K562 (cell line): Measurements from ENCODE around the gene TMEM59. TPM values are rescaled to one million over a fixed set of nuclear protein-coding genes. Genes with fewer than 3 reads are reported as not detected.

ENCODE experiments used
- ATAC-seq: fragments of 200-7000 bp; cut with Tn5 transposase; 3 replicates; pipeline ENCODE4 v1.9.1; 2020; ENCODE audit warnings: moderate library complexity
- BruUV-seq: library from RNA; stranded (reverse); fragments of 400-500 nt; replicated peaks from 2 replicates; lab custom pipeline; 2021; lab: Mats Ljungman, UMichigan
- CTCF ChIA-PET: fragments of 300-600 bp; formaldehyde crosslinking; extraction: SDS; loops from one replicate; lab custom pipeline; 2021; ENCODE audit warnings: low intra/inter-chr PET ratio; lab: Yijun Ruan, JAX
- POLR2A ChIA-PET: fragments of 300-600, 350-650 bp; sonication (Branson Sonifier 250); formaldehyde crosslinking; extraction: SDS; loops from one replicate; lab custom pipeline; 2021; ENCODE audit warnings: antibody characterized with exemption, inconsistent platforms; lab: Yijun Ruan, JAX
- DNase-seq, 4 experiments: peaks; one replicate each; pipeline versions ENCODE4 v3.0.0 to v3.0.0-alpha.2; 2011 to 2018; ENCODE audit warnings: low spot score in 3 of 4, mixed read lengths in 3 of 4; ENCODE audit errors: extremely low read depth in 1 of 4
- FAIRE-seq: peaks from 2 replicates; lab custom pipeline; 2011; peaks lifted over from hg19 to GRCh38; lab: Jason Lieb, UNC
- H2AFZ ChIP-seq: 2 replicates; pipeline ENCODE4 v1.6.0; 2011; ENCODE audit warnings: low read depth, low read length, control low read depth, inconsistent platforms
- H3K27ac ChIP-seq: fragments of 200-600 bp; 3 replicates; pipeline ENCODE4 v1.8.0; 2011; ENCODE audit warnings: low read depth, mild to moderate bottlenecking, control low read depth, inconsistent platforms, low read length, moderate library complexity, mixed read lengths; ENCODE audit errors: extremely low read depth
- H3K27me3 ChIP-seq, 2 experiments: fragments of 300-600 bp in 1 of 2; 2 replicates in 1 of 2; 3 replicates in 1 of 2; pipeline versions ENCODE4 v1.6.0 to v1.8.0; 2011; ENCODE audit warnings: inconsistent platforms in 2 of 2, low read length in 2 of 2, mild to moderate bottlenecking in 1 of 2, mixed read lengths in 1 of 2, moderate library complexity in 1 of 2; ENCODE audit not compliant: control insufficient read depth in 2 of 2, insufficient read depth in 2 of 2
- H3K36me3 ChIP-seq: fragments of 300-600 bp; 3 replicates; pipeline ENCODE4 v1.8.0; 2011; ENCODE audit warnings: mild to moderate bottlenecking, low read length, inconsistent platforms; ENCODE audit not compliant: control insufficient read depth, insufficient read depth
- H3K4me1 ChIP-seq, 2 experiments: fragments of 200-600 bp in 1 of 2; replicated peaks in 1 of 2; 2 replicates in 1 of 2; 3 replicates in 1 of 2; pipeline versions ENCODE4 v1.5.1 to v1.8.0; 2011; ENCODE audit warnings: inconsistent platforms in 2 of 2, low read length in 2 of 2, mild to moderate bottlenecking in 1 of 2, mixed read lengths in 1 of 2, moderate library complexity in 1 of 2; ENCODE audit not compliant: control insufficient read depth in 2 of 2, insufficient read depth in 2 of 2
- H3K4me2 ChIP-seq: 2 replicates; pipeline ENCODE4 v1.6.1; 2011; ENCODE audit warnings: low read length, control low read depth, inconsistent platforms, mixed read lengths; ENCODE audit not compliant: insufficient read depth
- H3K4me3 ChIP-seq: fragments of 200-600 bp; sonication (generic), shearing (Covaris generic); 2 replicates; pipeline ENCODE4 v1.5.1; 2016; ENCODE audit warnings: control low read depth, inconsistent platforms
- H3K79me2 ChIP-seq: fragments of 200-600 bp; 3 replicates; pipeline ENCODE4 v1.8.0; 2011; ENCODE audit warnings: low read length, inconsistent platforms; ENCODE audit not compliant: control insufficient read depth, insufficient read depth
- H3K9ac ChIP-seq, 2 experiments: 2 replicates each; pipeline versions ENCODE4 v1.6.0 to v1.6.1; 2011; ENCODE audit warnings: low read depth in 2 of 2, low read length in 2 of 2, control low read depth in 1 of 2, inconsistent platforms in 1 of 2, mild to moderate bottlenecking in 1 of 2, mixed read lengths in 1 of 2; ENCODE audit not compliant: insufficient read depth in 1 of 2
- H3K9me1 ChIP-seq: one replicate; pipeline ENCODE4 v1.6.0; 2011; ENCODE audit warnings: inconsistent platforms, mild to moderate bottlenecking, low read length, moderate library complexity; ENCODE audit not compliant: control insufficient read depth, insufficient read depth
- H3K9me3 ChIP-seq: replicated peaks from 2 replicates; pipeline ENCODE4 v1.5.1; 2011; ENCODE audit warnings: low read depth, low read length, inconsistent platforms; ENCODE audit not compliant: control insufficient read depth, insufficient read depth
- H4K20me1 ChIP-seq: replicated peaks from 2 replicates; pipeline ENCODE4 v1.6.1; 2011; ENCODE audit warnings: low read length, inconsistent platforms, mixed read lengths; ENCODE audit not compliant: control insufficient read depth, insufficient read depth
- ARID1B ChIP-seq: fragments of 450-650 bp; IDR thresholded peaks from 2 replicates; pipeline ENCODE4 v1.6.1; 2016; ENCODE audit warnings: antibody characterized with exemption, mild to moderate bottlenecking, inconsistent platforms
- CREM ChIP-seq: IDR thresholded peaks from 2 replicates; pipeline ENCODE4 v1.6.1; 2014; ENCODE audit warnings: antibody characterized with exemption, low read depth
- GATAD2A ChIP-seq: fragments of 450-650 bp; IDR thresholded peaks from 2 replicates; pipeline ENCODE4 v1.6.1; 2017
- HDAC1 ChIP-seq, 2 experiments: fragments of 450-650 bp; IDR thresholded peaks; 2 replicates each; pipeline ENCODE4 v1.6.1; 2016 to 2017; ENCODE audit warnings: inconsistent platforms in 1 of 2, mild to moderate bottlenecking in 1 of 2, moderate library complexity in 1 of 2
- ILF3 ChIP-seq: fragments of 450-650 bp; IDR thresholded peaks from 2 replicates; pipeline ENCODE4 v1.6.1; 2018; ENCODE audit warnings: antibody characterized with exemption, mild to moderate bottlenecking, moderate library complexity, borderline replicate concordance
- POLR2AphosphoS2 ChIP-seq: IDR thresholded peaks from 2 replicates; pipeline ENCODE4 v1.6.1; 2012; ENCODE audit warnings: low read length, improper control_type of control experiment
- POLR2H ChIP-seq: IDR thresholded peaks from 2 replicates; pipeline ENCODE4 v1.6.1; 2016; ENCODE audit warnings: missing genetic modification characterization, low read depth, mild to moderate bottlenecking, control low read depth, missing compliant biosample characterization, moderate library complexity
- PPARD ChIP-seq: fragments of 250-450 bp; sonication (Bioruptor Pico); IDR thresholded peaks from 2 replicates; pipeline ENCODE4 v1.8.0; 2022; ENCODE audit warnings: inconsistent platforms, mild to moderate bottlenecking, moderate library complexity
- PTRF ChIP-seq: fragments of 450-650 bp; IDR thresholded peaks from 2 replicates; pipeline ENCODE4 v1.6.1; 2016; ENCODE audit warnings: mild to moderate bottlenecking, missing genetic modification characterization, missing compliant biosample characterization
- ZNF12 ChIP-seq: sonication (generic); formaldehyde crosslinking; IDR thresholded peaks from 2 replicates; pipeline ENCODE4 v1.4.0; 2020; ENCODE audit warnings: mild to moderate bottlenecking, missing genetic modification reagents
- ZNF324 ChIP-seq: fragments of 250-450 bp; sonication (Bioruptor Pico); IDR thresholded peaks from 2 replicates; pipeline ENCODE4 v1.4.0; 2020; ENCODE audit warnings: mild to moderate bottlenecking
- ZNF583 ChIP-seq: fragments of 250-450 bp; sonication (Bioruptor Pico); IDR thresholded peaks from 2 replicates; pipeline ENCODE4 v1.4.0; 2020
- ZNF699 ChIP-seq: fragments of 250-450 bp; sonication (Bioruptor Pico); IDR thresholded peaks from 2 replicates; pipeline ENCODE4 v1.8.0; 2021; ENCODE audit warnings: mild to moderate bottlenecking, moderate library complexity; ENCODE audit not compliant: insufficient replicate concordance
- ZNF764 ChIP-seq: fragments of 250-450 bp; sonication (Bioruptor Pico); IDR thresholded peaks from 2 replicates; pipeline ENCODE4 v1.4.0; 2020; ENCODE audit warnings: low read depth, mild to moderate bottlenecking, moderate library complexity
- WGBS: fragments of 100-300 bp; shearing (Covaris generic); methylation state at CpG from one replicate; pipeline ENCODE4 v1.1.6; 2016; ENCODE audit warnings: low coverage, mixed read lengths; ENCODE audit not compliant: insufficient coverage; ENCODE audit errors: missing lambda C conversion rate; 5-methylcytosine and 5-hydroxymethylcytosine counted together
- in situ Hi-C: fragments of 300-500 bp; cut with MboI; formaldehyde crosslinking; loops from 4 replicates; pipeline ENCODE4 v1.15.0; 2018; ENCODE audit warnings: inconsistent platforms, mixed read lengths
- intact Hi-C: fragments of 100-400 bp; cut with micrococcal nuclease; formaldehyde crosslinking; loops from 2 replicates; pipeline ENCODE4 v1.14.2; 2022
- polyA plus RNA-seq, 8 experiments: library from polyadenylated mRNA; depleted of rRNA in 4 of 8; stranded (reverse) in 5 of 8; unstranded in 3 of 8; fragments of >200 nt; fragmentation: Nextera tagmentation in 2 of 8; fragmentation: Illumina TruSeq in 1 of 8; extraction: Ambion mirVana in 2 of 8; extraction: Trizol in 1 of 8; gene quantifications; 2 replicates each; pipeline versions ENCODE4 v1.2.1 to v1.2.3, GENCODE V29; 2011 to 2014; ENCODE audit warnings: inconsistent platforms in 1 of 8, missing spikeins in 1 of 8
- total RNA-seq, 7 experiments: library from RNA; depleted of rRNA in 6 of 7; stranded (reverse); fragments of >200 nt in 6 of 7; fragmentation: Illumina TruSeq in 2 of 7; extraction: Trizol in 2 of 7; gene quantifications; 2 replicates each; pipeline versions ENCODE4 v1.2.1 to v1.2.3, GENCODE V29; 2011 to 2021; ENCODE audit warnings: low replicate concordance in 1 of 7
- TF ChIP-seq, protein P1 (sequence below): sonication (generic); formaldehyde crosslinking; IDR thresholded peaks from 2 replicates; pipeline ENCODE4 v1.8.0; 2022; ENCODE audit warnings: mild to moderate bottlenecking, missing genetic modification reagents
- TF ChIP-seq, protein P2 (sequence below): sonication (generic); formaldehyde crosslinking; IDR thresholded peaks from 2 replicates; pipeline ENCODE4 v1.5.0; 2020; ENCODE audit warnings: missing genetic modification reagents

Gene TMEM59
- total and polyA plus RNA-seq, 9 of the 15 experiments (the other 6 are each of a cell fraction or from before 2014, with no cell fraction given): 93.1 to 316 (median 151) TPM

- no TSS peak for BruUV-seq
- FAIRE-seq: no peak
- whole genome bisulfite sequencing: 21% methylated on average over 3 of the region's 3 CpGs
These were observed 38.7 kb upstream of the TMEM59 start for GRCh38 chr1:54091666-54092065.

More at GRCh38 chr1:54091666-54092065, 38.7 kb upstream of the TMEM59 start:
- intact Hi-C loops: no loop called here
- Histone ChIP-seq H3K4me2 (no peak overlapping the region), H3K4me3 (no peak overlapping the region), H3K9me1 (no peaks in the 10 kb centered on the region), H3K9me3 (no peaks in the 10 kb centered on the region), H3K36me3 (no peaks in the 10 kb centered on the region), H3K9ac (no peak overlapping the region), H3K27ac (no peak overlapping the region), H3K4me1 (0 out of 5 replicates have a peak, but pooled peaks cover 0 to 4% of the 10 kb centered on the region in 2 experiments), H2AFZ (no peak overlapping the region), H4K20me1 (no peaks in the 10 kb centered on the region), H3K79me2 (no peaks in the 10 kb centered on the region), H3K27me3 (no peaks in the 10 kb centered on the region)
- in situ Hi-C loops: no loop called here
- POLR2A ChIA-PET: no interaction called here
- no peak for ATAC-seq
- TF ChIP-seq ILF3: no peak
- no peak for TF ChIP-seq PPARD (CRISPR knock-in tag)
- no peak for TF ChIP-seq PTRF (tag)
- TF ChIP-seq, protein P1, sequence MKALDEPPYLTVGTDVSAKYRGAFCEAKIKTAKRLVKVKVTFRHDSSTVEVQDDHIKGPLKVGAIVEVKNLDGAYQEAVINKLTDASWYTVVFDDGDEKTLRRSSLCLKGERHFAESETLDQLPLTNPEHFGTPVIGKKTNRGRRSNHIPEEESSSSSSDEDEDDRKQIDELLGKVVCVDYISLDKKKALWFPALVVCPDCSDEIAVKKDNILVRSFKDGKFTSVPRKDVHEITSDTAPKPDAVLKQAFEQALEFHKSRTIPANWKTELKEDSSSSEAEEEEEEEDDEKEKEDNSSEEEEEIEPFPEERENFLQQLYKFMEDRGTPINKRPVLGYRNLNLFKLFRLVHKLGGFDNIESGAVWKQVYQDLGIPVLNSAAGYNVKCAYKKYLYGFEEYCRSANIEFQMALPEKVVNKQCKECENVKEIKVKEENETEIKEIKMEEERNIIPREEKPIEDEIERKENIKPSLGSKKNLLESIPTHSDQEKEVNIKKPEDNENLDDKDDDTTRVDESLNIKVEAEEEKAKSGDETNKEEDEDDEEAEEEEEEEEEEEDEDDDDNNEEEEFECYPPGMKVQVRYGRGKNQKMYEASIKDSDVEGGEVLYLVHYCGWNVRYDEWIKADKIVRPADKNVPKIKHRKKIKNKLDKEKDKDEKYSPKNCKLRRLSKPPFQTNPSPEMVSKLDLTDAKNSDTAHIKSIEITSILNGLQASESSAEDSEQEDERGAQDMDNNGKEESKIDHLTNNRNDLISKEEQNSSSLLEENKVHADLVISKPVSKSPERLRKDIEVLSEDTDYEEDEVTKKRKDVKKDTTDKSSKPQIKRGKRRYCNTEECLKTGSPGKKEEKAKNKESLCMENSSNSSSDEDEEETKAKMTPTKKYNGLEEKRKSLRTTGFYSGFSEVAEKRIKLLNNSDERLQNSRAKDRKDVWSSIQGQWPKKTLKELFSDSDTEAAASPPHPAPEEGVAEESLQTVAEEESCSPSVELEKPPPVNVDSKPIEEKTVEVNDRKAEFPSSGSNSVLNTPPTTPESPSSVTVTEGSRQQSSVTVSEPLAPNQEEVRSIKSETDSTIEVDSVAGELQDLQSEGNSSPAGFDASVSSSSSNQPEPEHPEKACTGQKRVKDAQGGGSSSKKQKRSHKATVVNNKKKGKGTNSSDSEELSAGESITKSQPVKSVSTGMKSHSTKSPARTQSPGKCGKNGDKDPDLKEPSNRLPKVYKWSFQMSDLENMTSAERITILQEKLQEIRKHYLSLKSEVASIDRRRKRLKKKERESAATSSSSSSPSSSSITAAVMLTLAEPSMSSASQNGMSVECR (CRISPR knock-in tag): no peak
- TF ChIP-seq, protein P2, sequence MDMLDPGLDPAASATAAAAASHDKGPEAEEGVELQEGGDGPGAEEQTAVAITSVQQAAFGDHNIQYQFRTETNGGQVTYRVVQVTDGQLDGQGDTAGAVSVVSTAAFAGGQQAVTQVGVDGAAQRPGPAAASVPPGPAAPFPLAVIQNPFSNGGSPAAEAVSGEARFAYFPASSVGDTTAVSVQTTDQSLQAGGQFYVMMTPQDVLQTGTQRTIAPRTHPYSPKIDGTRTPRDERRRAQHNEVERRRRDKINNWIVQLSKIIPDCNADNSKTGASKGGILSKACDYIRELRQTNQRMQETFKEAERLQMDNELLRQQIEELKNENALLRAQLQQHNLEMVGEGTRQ: no peak
- TF ChIP-seq ZNF699 (CRISPR knock-in tag): no peak
- TF ChIP-seq ZNF764 (CRISPR knock-in tag): no peak
- TF ChIP-seq GATAD2A: no peak
- no peak for TF ChIP-seq ZNF583 (CRISPR knock-in tag)
- TF ChIP-seq POLR2H (tag): no peak
- no peak for TF ChIP-seq HDAC1 (IDR thresholded peaks at IDR 0.05)
- TF ChIP-seq ARID1B: no peak
- no peak for TF ChIP-seq ZNF324 (CRISPR knock-in tag)
- no peak for TF ChIP-seq ZNF12 (CRISPR knock-in tag)
- TF ChIP-seq CREM: no peak
- TF ChIP-seq POLR2AphosphoS2: no peak
- no peak for DNase-seq
- CTCF ChIA-PET: no interaction called here
